Activated T-helper 2 cell treated with anti-CD3 and anti-CD28 coated beads, Interferon-gamma antibody, Interleukin-2, Interleukin-4, amounts not matched to agents 10 μg/mL and 5 μg/mL and 100 μg/mL, durations not matched to agents 14 hours and 24 hours and 36 hours (primary cell): ENCODE measurements around the gene HOXD12. TPM values are rescaled to one million over a fixed set of nuclear protein-coding genes. Genes with fewer than 3 reads are reported as not detected.

Experiments used
- DNase-seq: peaks from one replicate; pipeline ENCODE4 v3.0.0; 2021; ENCODE audit warnings: low spot score
- H3K27ac Mint-ChIP-seq: one replicate; pipeline ENCODE4 v1.8.0; 2021; ENCODE audit warnings: mixed read lengths
- H3K27me3 Mint-ChIP-seq: one replicate; pipeline ENCODE4 v1.8.0; 2021; ENCODE audit warnings: low read depth, mixed read lengths
- H3K36me3 Mint-ChIP-seq: one replicate; pipeline ENCODE4 v1.8.0; 2021; ENCODE audit warnings: low read depth, mixed read lengths
- H3K4me1 Mint-ChIP-seq: one replicate; pipeline ENCODE4 v1.8.0; 2021; ENCODE audit warnings: low read depth, mixed read lengths
- H3K4me3 Mint-ChIP-seq: one replicate; pipeline ENCODE4 v1.8.0; 2021; ENCODE audit warnings: low read depth, mild to moderate bottlenecking, moderate library complexity, mixed read lengths
- H3K9me3 Mint-ChIP-seq: one replicate; pipeline ENCODE4 v1.8.0; 2021; ENCODE audit warnings: mixed read lengths
- intact Hi-C: fragments of 100-400 bp; cut with micrococcal nuclease; formaldehyde crosslinking; loops from one replicate; pipeline ENCODE4 v1.15.1; 2023
- total RNA-seq: library from RNA; stranded (reverse); gene quantifications from 2 replicates; pipeline ENCODE4 v1.2.3, GENCODE V29; 2022

Gene HOXD12
- total RNA-seq, 1 donor from 2014 or later, result not detected

DNA sequence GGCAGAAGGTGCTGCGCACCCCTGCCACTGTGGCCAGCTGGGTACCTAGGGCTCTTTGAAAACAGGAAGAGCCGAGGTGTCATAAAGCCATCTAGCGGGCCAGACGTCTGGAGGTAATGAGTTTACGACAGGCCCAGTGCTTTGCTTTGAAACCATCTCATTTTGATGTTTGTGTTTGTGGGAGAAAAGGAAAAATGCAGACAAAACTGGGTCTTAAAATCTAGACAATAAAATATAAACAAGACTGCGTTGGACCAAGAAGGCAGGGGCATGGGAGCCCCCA, 26.1 kb downstream of the HOXD12 start:
- H3K9me3 Mint-ChIP-seq, result no peaks in the 10 kb centered on the region
- no peaks in the 10 kb centered on the region for H3K4me1 Mint-ChIP-seq
- DNase-seq, result no peak
- peaks cover 65% of the 10 kb centered on the region for H3K27me3 Mint-ChIP-seq
- H3K27ac Mint-ChIP-seq, result no peak overlapping the region
- no peak overlapping the region for H3K4me3 Mint-ChIP-seq
- intact Hi-C loops, result loop anchor here (2.0 to 10.0 kb wide), 5 partner anchors 513 to 1791 kb away; partner anchors contain the start of gene SP9
- H3K36me3 Mint-ChIP-seq, result no peaks in the 10 kb centered on the region

DNA sequence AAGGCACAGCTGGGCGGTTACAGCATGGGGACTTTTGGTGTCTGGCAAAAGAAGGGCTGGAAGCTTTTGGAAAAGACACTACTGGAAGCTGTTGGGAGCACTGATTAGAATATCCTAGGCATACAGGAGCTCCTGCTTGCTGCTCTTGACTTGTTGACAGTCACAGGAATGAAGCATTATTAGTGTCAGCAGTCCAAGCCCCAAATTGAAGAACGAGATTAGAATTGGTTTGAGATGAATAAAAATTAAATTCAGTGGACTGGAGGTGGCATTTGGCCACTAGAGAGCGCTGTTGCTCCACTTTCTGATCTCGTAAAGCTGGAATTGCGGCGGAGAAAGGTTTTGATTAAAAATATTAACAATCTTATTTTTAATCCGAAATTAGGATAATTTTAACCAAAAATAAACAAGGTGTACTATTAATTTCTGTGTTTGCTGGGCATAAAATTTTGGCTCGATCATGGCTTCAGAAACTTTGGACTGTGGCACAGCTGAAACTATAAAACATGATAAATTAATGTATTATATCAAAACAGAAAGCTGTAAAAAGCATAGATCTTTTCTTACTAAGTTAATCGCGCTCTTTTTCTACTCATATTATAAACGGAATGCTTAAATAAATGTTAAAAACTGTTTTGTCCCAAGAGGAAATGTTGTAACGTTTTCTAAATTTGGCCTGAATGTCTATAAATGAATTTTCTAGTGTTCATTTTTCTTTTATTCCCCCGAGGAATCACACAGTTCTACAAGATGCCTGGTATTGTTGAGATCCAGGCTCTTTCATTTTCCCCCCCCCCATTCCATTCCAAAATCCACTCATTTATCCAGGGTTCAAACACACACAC, 27.6 kb downstream of the HOXD12 start:
- intact Hi-C loops, result loop anchor here (2.0 to 10.0 kb wide), 5 partner anchors 512 to 1792 kb away; partner anchors contain the start of gene SP9
- Mint-ChIP-seq H3K4me3 (no peak overlapping the region), H3K9me3 (no peaks in the 10 kb centered on the region), H3K36me3 (no peaks in the 10 kb centered on the region), H3K27ac (peak overlapping the region; percentile 26), H3K27me3 (peaks cover 70% of the 10 kb centered on the region), H3K4me1 (peaks cover 8% of the 10 kb centered on the region)
- DNase-seq, result no peak

DNA sequence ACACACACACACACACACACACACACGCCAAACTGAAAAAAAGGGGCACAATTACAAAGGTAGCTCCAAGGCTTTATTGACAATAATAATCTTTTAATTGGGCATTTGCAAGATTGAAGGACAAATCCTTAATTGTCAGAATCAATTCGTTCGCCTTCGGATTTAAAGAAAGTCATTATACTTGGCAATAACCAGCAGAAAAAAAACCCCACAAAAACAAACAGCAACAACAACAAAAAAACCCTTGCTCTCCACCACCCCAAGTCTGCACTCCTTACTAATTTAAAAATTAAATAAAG, 28.1 kb downstream of the HOXD12 start:
- DNase-seq, result no peak
- intact Hi-C loops, result loop anchor here (2.0 to 10.0 kb wide), 6 partner anchors 17 to 1793 kb away; partner anchors contain the start of gene SP9
- peaks cover 72% of the 10 kb centered on the region for H3K27me3 Mint-ChIP-seq
- no peak overlapping the region for H3K27ac Mint-ChIP-seq
- H3K36me3 Mint-ChIP-seq, result no peaks in the 10 kb centered on the region
- H3K4me3 Mint-ChIP-seq, result no peak overlapping the region
- H3K4me1 Mint-ChIP-seq, result peaks cover 12% of the 10 kb centered on the region
- no peaks in the 10 kb centered on the region for H3K9me3 Mint-ChIP-seq

DNA sequence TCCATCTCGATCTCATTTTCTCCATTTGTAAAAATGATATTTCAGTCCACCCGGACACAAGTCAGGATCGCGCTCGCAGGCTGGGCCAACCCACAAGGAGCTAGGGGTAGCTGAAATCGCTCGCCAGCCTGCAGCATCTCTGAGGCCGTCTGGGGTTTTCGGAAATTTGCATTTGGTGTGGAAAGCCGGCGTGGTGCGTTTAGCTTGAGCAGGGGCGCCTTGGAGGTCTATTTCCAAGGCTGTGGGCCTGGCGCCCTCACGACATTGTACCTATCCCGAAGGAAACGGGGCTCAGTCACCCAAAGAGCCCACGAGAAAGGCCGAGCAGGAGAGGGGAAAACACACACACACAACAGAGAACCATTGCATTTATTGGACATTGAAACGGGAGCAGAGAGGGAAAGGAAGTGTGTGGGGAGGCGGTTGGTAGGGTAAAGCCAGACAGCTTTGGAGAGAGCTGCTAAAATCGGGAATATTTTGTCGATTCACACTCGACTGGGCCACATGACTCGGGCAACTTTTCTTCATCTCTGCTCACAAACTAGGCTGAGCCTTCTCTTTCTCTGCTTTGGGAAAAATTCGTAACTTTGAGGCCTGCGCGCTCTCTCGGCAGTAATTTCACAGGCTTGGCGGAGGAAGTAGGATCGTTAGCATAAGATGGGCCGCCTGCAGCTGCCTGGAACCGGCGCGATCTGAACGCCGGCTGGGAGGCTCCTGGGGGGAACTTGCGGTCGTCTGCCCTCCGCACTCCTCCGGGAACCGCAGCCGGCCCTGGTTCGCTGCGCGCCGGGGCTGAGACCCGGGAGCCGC, 28.8 kb downstream of the HOXD12 start:
- no peaks in the 10 kb centered on the region for H3K36me3 Mint-ChIP-seq
- no peak for DNase-seq
- no peaks in the 10 kb centered on the region for H3K9me3 Mint-ChIP-seq
- peak overlapping the region; percentile 63 for H3K27ac Mint-ChIP-seq
- H3K4me1 Mint-ChIP-seq, result peaks cover 12% of the 10 kb centered on the region
- intact Hi-C loops, result loop anchor here (2.0 to 10.0 kb wide), 4 partner anchors 18 to 1794 kb away; partner anchors contain the start of gene SP9
- H3K4me3 Mint-ChIP-seq, result no peak overlapping the region
- H3K27me3 Mint-ChIP-seq, result peaks cover 79% of the 10 kb centered on the region

DNA sequence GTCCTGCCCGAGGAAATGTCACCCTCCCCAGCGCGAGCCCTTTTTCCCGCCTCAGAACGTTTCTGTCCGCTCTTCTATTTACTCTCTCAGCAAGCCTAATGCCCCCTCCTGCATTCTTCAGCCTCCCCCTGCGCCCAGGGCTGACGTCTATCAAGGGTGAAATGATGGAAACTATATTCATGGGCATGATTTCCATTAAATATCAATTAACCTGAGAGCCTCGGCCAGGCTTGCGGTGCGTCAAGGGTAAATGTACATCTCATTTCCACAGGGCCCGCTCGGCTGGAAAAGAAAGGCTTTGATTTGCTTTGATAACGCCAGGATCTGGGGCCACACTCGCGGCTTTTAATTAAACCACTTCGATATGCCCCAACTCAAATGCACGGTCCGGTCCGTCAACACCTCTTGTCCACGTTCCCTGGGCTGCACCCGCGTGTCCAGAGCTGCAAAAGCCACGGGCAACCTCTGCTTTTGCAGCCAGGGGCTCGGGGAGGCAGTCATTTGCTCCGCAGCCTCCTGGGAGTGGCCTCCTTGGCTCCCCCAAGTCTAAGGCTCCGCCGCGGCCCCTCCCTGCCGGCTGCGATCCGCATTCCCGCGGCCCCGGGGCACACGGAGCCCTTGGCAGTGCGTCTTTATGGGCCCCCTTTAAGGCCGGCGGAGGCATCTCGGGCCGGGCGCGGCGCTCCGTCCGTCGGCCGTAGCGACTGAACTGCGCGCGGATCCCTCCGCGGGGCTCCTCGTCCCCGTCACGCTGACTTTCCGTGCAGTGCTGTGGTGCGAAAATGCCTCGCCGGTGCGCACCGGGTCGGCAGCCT, 29.6 kb downstream of the HOXD12 start, which contains the start of gene HOXD8:
TSS of gene HOXD8 (plus strand) at position 724 of the 815 bp plus-strand sequence. CDS start 662 bp downstream, outside the sequence.
- peaks cover 12% of the 10 kb centered on the region for H3K4me1 Mint-ChIP-seq
- no peak within 1 kb of the TSS for H3K4me3 Mint-ChIP-seq
- no peaks in the 10 kb centered on the region for H3K9me3 Mint-ChIP-seq
- no peaks in the 10 kb centered on the region for H3K36me3 Mint-ChIP-seq
- intact Hi-C loops, result loop anchor here (2.0 to 10.0 kb wide), 4 partner anchors 18 to 1794 kb away; partner anchors contain the start of gene SP9
- peaks cover 79% of the 10 kb centered on the region for H3K27me3 Mint-ChIP-seq
- DNase-seq, result no peak
- peak within 1 kb of the TSS; percentile 63 for H3K27ac Mint-ChIP-seq

DNA sequence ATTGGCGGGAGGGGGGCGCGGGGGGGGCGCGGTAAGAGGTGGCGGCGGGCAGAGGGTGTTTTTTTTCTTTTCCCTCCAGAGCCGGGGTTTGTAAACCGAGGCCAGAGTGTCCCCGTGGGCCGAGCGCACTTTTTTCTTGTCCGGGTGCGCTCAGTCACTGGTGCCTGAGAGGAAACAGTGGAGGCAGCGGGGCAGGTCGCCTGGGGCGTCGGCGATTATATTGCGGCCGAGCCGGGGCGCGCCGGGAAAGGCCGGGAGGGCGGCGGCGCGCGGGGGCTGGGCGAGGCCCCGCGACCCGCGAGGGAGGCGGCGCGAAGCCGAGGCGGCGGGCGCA, 30.2 kb downstream of the HOXD12 start:
- no peak overlapping the region for H3K4me3 Mint-ChIP-seq
- H3K27ac Mint-ChIP-seq, result no peak overlapping the region
- peaks cover 12% of the 10 kb centered on the region for H3K4me1 Mint-ChIP-seq
- no peak for DNase-seq
- intact Hi-C loops, result loop anchor here (1.0 to 10.0 kb wide), 7 partner anchors 10 to 1795 kb away; partner anchors contain the start of genes HOXD12 and SP9
- H3K27me3 Mint-ChIP-seq, result peaks cover 79% of the 10 kb centered on the region
- H3K36me3 Mint-ChIP-seq, result no peaks in the 10 kb centered on the region
- H3K9me3 Mint-ChIP-seq, result no peaks in the 10 kb centered on the region

DNA sequence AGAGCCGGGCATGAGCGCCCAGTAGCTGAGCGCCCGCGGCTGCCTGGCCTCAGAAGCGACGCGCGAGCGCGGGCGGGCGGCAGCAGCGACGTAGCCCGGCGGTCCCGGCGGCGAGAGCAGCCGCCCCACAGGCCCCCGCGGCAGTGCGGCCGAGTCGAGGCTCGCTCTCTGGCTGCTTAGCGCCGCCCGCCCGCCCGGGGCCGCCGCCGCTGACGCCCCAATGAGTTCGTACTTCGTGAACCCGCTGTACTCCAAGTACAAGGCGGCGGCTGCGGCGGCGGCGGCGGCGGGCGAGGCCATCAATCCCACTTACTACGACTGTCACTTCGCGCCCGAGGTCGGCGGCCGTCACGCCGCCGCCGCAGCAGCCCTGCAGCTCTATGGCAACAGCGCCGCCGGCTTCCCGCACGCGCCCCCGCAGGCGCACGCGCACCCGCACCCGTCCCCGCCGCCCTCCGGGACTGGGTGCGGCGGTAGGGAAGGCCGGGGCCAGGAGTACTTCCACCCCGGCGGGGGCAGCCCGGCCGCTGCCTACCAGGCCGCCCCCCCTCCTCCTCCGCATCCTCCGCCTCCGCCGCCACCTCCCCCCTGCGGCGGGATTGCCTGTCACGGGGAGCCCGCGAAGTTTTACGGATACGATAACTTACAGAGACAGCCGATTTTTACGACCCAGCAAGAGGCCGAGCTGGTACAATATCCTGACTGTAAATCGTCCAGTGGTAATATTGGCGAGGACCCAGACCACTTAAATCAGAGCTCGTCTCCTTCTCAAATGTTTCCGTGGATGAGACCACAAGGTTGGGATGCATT, 30.8 kb downstream of the HOXD12 start:
- Mint-ChIP-seq H3K36me3 (no peaks in the 10 kb centered on the region), H3K4me3 (no peak overlapping the region), H3K9me3 (no peaks in the 10 kb centered on the region), H3K27ac (no peak overlapping the region), H3K4me1 (peaks cover 12% of the 10 kb centered on the region), H3K27me3 (peaks cover 81% of the 10 kb centered on the region)
- intact Hi-C loops, result loop anchor here (1.0 to 5.0 kb wide), 3 partner anchors 9 to 54 kb away; partner anchors contain the start of gene HOXD12
- DNase-seq, result no peak

DNA sequence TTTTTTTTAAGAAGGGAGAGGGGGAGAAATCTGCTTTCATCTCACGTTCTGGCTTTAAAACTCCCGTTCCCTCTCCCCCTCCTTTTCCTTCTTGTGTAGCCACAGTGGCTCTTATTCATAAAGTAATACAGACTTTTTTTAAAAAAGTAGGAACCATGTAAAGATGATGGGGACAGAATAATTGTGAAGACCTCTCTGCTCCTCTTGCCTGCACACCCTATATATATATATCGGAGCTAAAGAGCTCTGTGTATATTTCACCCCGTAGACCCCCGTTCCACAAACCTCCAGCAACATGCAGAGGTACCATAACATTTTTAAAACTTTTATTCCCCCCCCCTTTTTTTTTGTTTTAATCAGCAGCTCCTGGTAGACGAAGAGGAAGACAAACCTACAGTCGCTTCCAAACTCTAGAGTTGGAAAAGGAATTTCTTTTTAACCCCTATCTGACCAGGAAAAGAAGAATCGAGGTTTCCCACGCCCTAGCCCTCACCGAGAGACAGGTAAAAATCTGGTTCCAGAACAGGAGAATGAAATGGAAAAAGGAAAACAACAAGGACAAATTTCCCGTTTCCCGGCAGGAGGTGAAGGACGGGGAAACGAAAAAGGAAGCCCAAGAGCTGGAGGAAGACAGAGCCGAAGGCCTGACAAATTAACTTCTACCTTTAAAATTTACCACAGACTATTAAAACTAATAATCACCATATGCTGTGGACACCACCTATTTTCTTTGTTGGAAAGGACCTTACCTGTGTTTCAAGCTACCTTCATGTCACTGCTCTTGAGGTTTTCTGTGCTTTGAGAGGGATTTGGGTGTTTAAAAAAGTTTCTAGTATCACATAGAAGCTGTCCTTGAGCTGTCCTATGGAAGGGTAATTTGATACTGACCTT, 31.6 kb downstream of the HOXD12 start:
- intact Hi-C loops, result loop anchor here (1.0 to 5.0 kb wide), 3 partner anchors 8 to 54 kb away; partner anchors contain the start of gene HOXD12
- DNase-seq, result no peak
- no peak overlapping the region for H3K27ac Mint-ChIP-seq
- H3K36me3 Mint-ChIP-seq, result no peaks in the 10 kb centered on the region
- peaks cover 18% of the 10 kb centered on the region for H3K4me1 Mint-ChIP-seq
- H3K4me3 Mint-ChIP-seq, result no peak overlapping the region
- no peaks in the 10 kb centered on the region for H3K9me3 Mint-ChIP-seq
- H3K27me3 Mint-ChIP-seq, result peaks cover 81% of the 10 kb centered on the region

DNA sequence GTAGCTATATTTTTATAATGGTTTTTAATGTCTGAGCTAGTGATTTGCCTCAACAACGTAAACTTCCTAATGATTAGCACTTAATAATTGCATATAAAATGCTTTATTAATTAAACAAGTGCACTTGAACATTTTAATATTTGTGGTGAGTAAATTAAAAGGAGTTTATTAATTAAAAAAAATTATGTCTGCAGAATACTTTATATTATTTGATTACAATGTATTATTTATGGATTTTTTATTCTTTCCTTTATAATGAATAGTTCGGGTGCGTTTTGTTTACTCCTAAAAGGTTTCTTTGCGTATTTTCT, 32.2 kb downstream of the HOXD12 start:
- peaks cover 18% of the 10 kb centered on the region for H3K4me1 Mint-ChIP-seq
- no peak for DNase-seq
- no peak overlapping the region for H3K27ac Mint-ChIP-seq
- no peaks in the 10 kb centered on the region for H3K36me3 Mint-ChIP-seq
- peaks cover 78% of the 10 kb centered on the region for H3K27me3 Mint-ChIP-seq
- no peak overlapping the region for H3K4me3 Mint-ChIP-seq
- intact Hi-C loops, result loop anchor here (2.0 to 5.0 kb wide), 2 partner anchors 35 to 55 kb away; partner anchors contain the start of gene HOXD12
- H3K9me3 Mint-ChIP-seq, result no peaks in the 10 kb centered on the region

DNA sequence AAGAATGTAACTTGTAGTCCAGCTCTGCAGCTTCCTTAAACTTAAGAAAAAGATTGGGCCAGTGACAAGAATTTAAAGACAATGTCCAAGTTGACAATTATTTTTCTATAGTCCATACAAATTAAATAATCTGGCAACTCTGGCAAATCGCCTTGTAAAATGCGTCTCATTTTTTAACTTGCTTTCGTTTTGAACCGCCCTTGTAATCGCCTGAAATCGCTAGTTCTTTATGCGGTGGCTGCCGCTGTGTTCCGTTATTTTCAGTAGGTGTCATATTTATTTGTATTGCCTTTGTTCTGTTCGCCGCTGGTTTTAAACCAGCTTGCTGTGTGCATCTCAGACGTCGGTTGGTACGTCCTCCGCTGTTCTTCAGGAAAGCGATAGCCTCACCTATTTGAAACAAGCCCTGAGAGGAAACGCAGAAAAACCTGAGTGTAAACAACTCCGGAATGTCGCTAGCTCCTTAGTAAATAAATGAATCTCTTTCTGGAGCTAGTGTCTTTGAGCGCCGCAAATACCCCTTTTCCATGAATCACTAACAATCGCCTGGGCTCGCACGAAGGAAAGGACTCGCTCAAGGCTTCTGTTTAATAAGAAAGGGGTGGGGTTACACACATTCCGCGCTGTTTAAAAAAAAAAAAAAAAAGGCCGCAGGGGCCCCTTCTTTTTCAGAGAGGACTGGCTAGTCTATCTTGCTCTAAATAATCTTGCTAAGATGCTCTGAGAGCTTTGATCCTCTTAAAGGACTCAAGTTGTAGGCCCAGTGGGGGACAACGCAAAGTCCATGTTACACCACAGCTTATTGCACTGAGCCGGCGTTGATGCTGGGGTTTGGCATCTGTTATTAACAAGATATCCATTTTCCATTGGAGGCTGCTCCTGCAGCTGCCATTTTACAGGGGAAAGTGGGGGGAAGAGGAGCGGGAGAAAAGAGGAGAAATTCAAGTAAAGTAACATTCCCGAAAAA, 32.9 kb downstream of the HOXD12 start:
- intact Hi-C loops, result loop anchor here (5.0 kb wide), 1 partner anchor 35 kb away; the partner anchor contains the start of gene HOXD12
- H3K9me3 Mint-ChIP-seq, result no peaks in the 10 kb centered on the region
- peaks cover 18% of the 10 kb centered on the region for H3K4me1 Mint-ChIP-seq

More for the DNA sequence above, 32.9 kb downstream of the HOXD12 start:
- Mint-ChIP-seq H3K4me3 (peak overlapping the region; percentile 56), H3K27me3 (peaks cover 79% of the 10 kb centered on the region), H3K27ac (peak overlapping the region; percentile 49), H3K36me3 (no peaks in the 10 kb centered on the region)
- DNase-seq, result no peak
